ENCODE measurements around the gene FOXJ3.

FOXJ3 gene

DNA sequence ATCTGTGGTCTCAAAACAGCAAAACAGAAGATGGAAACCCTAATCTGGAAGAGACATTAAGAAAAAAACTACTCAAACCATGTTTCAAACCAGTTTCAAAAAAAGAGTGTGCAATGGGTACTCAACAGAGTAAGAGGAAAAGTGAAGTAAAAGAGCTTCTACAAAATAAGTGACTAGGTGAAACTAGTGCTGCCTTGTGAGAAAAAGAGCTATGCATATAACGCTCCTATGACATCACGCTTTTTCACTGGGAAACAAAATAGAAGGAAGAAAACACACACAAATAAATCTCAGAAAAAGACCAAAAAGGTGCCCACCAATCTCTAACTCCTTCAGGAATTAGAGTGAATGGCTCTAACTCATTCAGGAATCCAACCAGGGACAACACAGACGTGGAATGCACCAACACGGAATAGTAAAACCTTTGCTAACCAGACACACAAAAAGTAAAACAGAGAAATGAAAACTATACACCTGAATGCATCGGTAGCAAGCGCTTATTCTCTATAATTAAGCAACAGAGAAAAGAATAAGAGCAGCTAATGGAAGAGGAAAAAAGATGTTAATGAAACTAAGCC, 1.3 kb downstream of the FOXJ3 start:
- DNase-seq: no peak

DNA sequence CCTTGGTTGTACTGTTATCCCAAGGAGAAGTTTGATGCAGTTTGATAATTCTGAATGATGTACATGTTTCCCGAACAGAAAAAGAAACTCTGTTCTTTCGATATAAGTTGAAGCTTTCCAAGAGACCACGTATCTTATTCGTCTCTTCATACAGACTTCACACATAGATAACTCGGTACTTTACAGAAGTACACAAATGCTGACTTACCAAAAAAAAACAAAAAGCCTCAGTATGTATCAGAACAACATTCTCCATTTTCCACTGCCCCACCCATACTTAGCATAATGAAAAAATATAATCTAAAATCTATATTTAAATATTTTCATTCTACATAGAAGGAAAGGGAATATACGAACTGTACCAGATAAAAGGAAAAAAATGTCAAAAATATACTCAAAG, 2.2 kb downstream of the FOXJ3 start:
- DNase-seq: no peak

DNA sequence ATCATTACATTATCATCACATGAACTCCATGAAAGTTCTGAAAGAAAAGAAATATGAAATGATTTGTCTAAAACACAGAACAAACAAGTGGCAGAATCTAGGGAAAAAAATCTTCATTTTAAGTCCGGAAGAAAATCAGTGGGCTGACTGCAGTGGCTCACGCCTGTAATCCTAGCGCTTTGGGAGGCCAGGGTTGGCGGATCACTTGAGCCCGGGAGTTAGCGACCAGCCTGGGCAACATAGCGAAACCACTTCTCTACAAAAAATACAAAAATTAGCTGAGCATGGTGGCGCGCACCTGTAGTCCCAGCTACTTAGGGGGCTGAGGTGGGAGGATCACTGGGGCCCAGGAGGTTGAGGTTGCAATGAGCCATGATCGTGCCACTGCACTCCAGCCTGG, 4.8 kb downstream of the FOXJ3 start:
- no peak for DNase-seq

DNA sequence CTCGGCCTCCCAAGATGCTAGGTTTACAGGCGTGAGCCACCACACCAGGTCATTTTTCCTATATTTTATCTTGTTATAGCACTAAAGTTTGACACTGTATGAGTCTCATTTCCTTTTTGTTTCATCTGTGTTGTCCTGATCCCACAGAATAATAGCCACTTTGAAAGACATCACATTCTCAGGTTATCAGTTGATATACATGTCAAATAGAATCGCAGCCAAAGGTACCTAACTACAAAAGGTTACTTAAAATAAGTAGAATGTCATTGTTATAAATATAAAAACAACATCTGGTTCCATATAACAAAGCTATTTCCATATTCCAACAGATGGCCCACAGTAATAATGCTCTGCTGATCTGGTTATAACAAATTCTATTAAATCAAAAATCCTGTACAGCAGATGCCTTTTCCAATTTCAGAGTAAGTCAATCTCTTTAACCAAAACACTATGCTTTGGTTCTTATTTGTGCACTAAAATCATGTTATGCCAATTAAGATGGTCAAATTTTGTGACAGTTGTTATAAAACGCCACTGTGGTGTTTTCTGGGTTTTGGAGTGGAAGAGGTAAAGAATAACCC, 6.0 kb downstream of the FOXJ3 start:
- no peak for DNase-seq

DNA sequence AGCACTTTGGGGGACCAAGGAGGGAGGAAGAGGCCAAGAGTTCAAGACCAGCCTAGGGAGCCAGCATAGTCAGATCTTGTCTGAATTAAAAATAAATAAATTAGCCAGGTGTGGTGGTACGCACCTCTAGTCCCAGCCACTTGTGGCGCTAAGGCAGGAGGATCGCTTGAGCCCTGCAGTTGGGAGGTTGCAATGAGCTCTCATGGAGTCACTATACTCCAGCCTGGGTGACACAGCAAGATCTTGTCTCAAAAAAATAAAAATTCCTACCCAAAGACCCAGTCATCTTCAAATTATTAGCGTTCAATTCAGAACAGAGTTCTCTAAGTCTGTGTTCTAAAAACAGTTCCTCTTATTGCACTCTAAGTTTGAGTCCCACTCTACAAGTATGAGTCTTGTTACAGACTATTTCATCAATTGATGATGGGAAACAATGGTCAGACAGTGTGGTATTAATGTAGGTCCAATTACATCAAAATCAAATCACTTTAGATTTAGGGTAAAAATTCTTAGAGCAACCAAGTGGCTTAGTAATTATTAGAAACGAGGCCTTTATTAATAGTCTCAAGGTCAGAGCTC, 6.9 kb downstream of the FOXJ3 start:
- DNase-seq: no peak

DNA sequence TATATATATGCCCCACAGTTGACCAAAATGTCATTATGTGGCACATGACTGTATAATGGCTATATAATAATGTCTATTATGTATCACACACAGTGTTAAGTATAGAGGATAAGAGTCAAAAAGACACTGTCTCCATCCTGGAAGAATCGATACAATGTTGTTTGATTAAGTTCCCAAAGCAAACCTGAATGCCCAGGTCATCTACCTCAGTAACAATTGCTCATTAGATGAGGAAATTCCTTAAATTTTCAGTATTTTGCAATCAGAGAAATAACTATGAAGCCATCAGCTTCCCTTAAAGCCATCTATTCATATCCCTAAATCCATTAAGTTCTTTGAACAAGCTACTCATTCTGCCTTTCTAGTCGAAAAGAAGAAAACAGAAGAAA, 10.0 kb downstream of the FOXJ3 start:
- no peak for DNase-seq

DNA sequence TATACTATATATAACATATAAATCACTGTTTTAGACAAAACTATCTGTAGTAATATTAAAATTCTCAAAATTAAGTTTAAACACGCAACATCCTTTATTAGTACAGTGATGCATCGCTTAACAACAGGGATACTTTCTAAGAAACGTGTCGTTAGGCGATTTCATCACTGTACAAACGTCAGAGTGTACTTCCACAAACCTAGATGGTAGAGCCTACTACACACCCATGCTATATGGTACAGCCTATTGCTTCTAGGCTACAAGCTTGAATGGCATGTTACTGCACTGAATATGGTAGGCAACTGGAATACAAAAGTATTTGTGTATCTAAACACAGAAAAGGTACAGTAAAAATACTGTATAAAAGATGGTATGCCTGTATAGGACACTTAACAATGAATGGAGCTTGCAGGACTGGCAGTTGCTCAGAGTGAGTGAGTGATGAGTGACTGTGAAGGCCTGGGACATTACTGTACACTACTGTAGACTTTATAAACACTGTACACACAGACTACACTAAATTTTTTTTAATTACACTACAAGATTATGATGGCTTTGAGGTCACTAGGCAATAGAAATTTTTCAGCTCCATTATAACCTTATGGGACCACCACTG, 10.5 kb downstream of the FOXJ3 start:
- no peak for DNase-seq

DNA sequence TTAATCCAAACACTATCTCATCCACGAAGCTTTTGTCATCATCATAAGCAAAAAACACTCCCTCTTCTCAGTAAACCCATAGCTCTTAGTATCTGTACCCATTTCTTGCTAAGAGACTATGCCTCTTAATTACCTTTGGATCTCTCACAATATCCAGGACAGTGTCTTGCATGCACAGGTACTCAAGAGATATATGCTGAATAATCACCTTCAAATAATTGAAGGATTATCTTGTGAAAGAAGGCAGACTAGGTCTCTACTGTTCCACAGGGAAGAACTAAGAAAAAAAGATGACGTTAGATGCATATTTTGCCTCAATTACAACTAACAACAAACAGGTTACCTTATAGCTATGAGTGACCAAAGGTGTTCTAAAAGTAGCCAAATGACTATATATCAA, 11.5 kb downstream of the FOXJ3 start:
- DNase-seq: no peak

DNA sequence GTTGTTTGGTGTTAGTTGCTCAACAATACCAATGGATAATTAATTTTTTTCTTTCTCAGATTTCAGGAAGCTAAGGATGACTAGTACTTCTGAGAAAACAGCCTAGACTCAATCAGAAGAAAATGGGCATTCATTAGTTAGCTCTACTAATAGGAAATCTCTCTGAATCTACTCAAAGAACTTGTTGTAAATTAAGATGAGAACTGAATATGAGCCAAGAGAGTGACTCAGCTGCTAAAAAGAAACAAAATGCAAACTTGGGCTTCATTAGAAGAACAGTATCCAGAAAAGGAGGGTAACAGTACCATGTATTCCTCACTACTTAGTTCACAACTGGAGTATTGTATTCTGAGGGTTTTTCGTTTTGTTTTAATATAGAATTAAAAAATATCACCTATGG, 12.5 kb downstream of the FOXJ3 start:
- DNase-seq: no peak

DNA sequence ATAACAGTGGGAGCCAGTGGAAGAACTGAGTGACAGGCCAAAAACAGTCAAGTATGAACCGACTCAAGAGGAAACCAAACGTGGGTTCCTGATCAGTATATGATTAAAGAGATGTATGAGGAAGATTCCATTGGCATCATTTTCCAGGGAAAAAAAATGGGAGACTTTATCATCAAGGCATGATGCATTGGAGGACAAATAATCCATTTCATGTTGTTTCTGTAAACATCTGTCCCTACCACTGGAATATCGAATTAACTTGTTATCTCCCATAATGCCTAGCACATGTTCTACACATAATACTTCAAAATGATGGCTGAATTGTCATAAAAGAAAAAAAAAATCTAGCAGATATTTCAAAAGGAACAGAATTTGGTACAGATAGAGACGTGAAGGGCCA, 13.3 kb downstream of the FOXJ3 start:
- DNase-seq: no peak

DNA sequence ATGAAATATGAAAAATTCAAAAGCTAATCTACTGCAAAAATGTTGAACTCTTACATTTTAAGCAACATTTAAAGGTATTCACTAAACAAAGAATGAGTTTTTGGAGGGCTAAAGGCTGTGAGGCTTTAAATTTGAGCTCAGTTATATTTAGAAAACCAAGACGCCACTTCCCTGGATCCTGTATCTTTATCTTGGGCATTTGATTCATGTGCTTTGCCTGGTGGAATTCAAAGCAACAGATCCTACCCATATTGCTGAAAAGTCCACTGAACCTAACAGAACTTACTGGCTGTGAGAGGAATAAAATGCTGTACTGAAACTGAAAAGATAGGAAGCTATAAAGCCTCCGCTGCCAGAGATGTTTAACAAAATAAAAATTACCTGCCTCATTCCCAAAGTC, 14.3 kb downstream of the FOXJ3 start:
- no peak for DNase-seq

DNA sequence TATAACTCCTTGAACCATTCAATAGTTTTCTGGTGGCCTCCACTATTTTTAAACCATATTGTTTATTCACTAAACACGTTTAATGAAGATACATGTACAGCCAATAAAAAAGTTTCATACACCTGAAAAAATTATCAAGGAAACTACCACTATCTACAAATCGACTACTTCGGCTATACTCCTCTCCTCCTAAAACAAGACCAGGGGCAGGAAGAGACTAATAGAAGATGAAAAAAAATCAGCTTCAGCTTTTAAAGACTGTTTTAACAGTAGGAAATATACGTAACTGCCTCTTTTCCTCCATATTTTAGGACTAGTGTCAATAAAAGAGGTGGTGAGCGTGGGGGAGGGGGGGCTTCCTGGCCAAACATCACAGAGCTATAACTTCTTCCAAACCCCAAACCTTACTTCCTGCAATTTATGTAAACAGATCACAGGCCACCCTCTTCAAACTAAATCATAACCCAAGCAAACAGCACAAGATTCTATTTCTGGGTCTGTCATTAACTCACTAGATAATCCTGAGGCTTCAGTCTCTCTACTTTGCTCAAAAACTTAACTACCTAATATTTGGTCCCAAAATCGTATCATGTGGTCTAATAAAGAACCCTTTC, 15.1 kb downstream of the FOXJ3 start:
- peak in 1 of 4 experiments; percentile 22 for DNase-seq

DNA sequence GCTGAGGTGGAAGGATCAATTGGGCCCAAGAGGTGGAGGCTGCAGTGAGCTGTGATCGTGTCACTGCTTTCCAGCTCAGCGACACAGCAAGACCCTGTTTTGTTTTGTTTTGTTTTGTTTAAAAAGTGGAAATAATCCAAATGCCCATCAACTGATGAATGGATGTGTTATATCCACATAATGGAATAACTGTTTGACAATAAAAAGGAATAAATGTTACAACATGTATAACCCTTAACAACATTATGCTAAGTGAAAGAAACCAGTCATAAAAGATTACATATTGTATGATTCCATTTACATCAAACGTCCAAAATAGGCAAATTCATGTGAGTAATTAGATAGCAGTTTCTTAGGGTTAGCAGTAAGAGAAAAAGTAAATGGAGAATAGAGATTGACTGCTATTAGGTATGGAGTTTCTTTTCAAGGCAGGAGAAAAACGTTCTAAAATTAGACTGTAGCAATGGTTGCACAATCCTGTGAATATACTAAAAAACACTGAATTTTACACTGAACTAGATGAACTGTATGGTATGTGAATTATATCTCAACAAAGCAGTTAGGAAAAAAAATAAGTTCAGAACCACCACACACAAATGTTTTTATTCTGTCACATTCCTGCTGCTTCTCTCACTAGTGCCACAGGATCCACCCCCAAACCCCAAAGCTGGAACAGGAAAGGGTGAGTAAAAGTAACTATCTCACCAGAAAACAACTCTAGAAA, 15.7 kb downstream of the FOXJ3 start:
- DNase-seq: no peak

DNA sequence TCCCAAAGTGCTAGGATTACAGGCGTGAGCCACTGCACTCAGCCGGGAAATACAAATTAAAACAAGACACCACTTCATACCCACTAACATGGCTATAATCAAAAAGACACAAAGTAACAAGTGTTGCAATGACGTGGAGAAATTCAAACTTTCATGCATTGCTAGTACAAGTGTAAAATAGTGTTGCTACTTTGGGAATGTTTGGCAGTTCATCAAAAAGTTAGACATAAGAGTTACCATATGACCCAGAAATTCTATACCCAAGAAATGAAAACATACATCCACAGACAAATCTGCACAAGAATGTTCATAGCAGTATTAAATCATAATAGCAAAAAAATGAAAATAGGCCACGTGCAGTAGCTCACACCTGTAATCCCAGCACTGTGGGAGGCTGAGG, 16.4 kb downstream of the FOXJ3 start:
- no peak for DNase-seq

DNA sequence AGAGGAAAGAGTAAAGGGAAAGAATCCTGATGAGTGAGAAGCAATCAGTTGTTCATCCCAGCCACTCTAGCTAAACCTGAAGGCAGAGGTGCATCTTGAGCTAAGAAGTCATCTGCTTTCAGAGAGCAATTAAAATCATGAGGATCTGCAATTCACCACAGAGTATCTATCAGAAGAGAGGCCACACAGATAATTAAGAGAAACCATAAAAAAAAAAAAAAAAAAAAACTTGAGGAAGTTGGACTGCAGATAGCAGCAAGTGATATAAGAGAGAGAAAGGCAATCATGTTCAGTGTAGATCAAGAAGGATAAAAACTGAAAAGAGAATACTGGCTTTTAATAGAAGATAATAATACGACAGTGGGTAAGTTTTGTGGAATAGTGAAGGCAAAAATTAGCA, 17.7 kb downstream of the FOXJ3 start:
- DNase-seq: no peak

DNA sequence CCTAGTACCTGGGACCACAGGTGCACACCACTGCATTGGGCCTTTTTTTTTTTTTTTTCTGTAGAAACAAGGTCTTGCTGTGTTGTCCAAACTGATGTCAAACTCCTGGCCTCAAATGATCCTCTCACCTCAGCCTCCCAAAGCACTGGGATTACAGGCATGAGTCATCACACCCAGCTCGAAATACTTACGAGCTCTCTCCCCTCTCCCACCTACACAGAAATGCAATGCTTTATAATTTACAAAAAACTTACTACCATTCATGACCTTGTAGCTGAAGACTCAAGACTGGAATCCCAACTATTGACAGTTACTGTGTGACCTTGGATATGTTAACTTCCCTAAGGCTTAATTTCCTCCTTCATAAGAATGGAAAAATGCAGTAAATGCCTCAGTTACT, 18.7 kb downstream of the FOXJ3 start:
- DNase-seq: no peak

DNA sequence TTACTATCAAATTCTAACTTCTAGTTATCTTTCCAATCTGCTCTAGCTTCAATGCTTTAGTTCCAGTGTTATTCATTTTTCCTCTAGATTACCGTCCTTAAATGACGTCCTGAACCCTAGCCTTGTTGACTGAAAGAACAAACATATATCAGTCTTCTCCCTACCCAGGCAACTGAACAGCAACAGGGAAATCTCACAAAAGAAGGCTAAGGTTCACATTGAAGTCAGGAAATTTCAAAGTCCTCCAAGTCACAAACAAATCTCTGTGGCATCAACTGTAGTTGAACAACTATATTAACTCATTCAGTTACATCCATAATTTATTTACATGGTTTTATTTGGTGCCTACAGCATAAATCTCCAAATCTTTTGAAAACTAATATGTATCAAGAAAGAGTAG, 19.5 kb downstream of the FOXJ3 start:
- no peak for DNase-seq

DNA sequence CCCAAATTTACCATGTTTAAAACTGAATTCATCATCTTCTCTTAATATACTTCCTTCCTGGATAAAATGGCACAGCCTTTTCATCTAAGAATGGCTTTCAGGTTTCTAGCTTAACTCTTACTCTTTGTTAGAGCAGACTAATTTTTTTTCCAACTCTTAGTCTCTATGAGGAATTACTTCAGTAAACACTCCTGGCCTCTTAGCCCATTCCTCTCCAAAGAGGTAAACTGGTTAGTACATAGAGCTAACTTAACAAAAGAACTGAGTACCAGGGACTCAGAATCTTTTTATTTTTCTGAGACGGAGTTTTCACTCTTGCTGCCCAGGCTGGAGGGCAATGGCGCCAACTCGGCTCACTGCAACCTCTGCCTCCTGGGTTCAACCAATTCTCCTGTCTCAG, 21.1 kb downstream of the FOXJ3 start:
- DNase-seq: no peak

DNA sequence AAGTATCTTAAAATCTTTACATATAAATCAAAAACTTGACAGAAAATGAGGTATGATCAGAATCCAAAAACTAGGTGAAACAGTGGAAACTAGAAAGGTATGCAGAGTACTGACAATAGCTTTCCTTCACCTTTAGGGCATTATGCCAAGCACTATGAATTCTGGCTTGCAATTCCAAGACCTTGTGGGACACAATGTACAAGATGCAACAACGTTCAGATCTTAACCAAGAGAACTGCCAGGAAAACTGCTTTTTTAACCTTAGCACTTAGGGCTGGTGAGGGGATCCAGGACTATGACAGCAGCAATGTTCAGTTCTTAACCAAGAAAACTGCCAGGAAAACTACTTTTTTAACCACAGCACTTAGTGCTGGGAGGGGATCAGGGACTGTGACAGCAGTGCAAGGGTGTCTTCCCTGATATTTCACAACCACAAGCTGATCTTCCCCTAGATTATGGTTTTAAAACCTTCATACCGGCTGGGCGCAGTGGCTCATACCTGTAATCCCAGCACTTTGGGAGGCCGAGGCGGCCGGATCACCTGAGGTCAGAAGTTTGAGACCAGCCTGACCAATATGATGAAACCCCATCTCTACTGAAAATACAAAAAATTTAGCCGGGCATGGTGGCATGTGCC, 22.3 kb downstream of the FOXJ3 start:
- no peak for DNase-seq

DNA sequence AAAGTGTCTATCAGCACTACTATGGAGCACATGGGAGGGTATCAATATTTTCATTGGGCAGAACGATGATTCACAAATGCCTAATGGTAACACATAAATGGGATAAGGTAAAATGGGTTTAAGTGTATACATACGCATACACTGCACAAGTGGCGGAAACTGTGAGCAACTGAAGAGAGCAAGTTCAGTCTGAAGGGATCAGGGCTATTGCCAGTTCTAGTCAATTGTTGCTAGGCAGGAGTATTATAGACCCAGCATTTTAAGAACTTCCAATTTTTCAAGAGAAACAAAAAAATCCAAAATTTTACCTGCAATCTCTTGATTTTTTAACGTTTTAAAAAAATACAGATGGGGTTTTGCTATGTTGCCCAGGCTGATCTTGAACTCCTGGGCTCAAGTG, 23.1 kb downstream of the FOXJ3 start:
- DNase-seq: no peak

DNA sequence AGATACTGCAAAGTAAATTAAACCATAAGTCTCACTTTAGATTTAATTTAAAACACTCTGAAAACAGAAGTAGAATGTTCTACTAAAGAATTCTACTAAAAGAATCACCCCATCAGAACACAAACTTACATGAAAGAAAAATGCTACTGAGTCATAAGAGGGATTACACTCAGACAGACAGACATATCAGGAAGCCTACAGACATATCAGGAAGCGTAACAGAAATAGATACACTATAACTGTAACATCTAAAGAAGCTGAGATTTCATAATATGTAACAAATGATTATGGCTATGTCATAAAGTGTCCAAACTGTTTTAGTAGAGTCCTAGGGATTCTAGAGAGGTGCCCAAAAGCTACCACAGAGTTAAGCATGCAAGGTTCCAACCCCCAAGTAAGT, 23.9 kb downstream of the FOXJ3 start:
- no peak for DNase-seq

DNA sequence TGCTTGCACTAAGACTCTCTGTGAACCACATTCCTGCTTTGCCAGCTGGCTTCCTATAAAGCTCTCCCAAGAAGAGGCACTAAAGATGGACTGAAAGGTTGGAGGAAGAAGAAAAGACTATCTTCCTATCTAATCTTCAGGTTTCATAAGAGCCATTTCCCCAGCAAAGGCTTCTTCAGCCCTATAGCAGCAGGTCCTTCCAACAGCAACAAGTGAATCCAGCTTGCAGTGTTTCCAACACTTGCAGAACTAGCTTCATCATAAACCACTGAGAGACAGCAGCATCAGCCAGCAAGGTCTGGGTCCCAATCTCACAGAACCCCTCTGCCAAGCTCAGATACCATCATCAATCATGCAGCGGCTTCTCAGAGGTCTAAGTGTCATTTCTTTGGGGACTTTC, 28.1 kb downstream of the FOXJ3 start:
- DNase-seq: no peak

DNA sequence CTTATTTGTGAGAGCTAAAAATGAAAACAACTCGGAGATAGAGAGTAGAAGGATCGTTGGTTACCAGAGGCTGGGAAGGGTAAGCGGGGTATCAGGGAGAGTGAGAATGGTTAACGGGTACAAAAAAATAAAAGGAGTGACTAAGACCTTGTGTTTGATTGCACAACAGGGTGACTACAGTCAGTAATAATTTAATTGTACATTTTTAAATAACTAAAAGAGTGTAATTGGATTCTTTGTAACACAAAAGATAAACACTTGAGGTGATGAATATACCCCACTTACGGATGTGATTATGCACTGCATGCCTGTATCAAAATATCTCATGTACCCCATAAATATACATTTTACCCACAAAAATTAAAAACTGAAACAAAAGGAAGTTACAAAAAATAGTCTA, 29.4 kb downstream of the FOXJ3 start:
- DNase-seq: no peak

Measured in activated naive CD4-positive, alpha-beta T cell (primary cell).